Measurements from ENCODE around the gene USP7.
A peak's percentile ranks its signal among the peaks of the same experiment; 100 is the strongest.
"Not testable (repeated sequence)": the region's sequence is repeated elsewhere in the genome, so short reads cannot be mapped to it uniquely, and the experiment has no call there.

The USP7 gene

GRCh38 chr16:8877894-8878522 is 85.7 kb downstream of the USP7 start:
- no peak for DNase-seq (ENCODE audit: low spot score)

DNA sequence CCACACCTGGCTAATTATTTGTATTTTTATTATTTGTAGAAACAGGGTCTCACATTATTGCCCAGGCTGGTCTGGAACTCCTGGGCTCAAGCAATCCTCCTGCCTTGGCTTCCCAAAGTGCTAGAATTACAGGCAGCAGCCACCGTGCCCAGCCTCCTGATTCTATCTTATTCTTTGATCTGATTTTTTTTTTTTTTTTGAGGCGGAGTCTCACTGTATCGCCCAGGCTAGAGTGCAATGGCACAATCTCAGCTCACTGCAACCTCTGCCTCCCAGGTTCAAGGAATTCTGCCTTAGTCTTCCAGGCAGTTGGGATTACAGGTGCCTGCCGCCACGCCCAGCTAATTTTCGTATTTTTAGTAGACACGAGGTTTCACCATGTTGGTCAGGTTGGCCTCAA is 88.4 kb downstream of the USP7 start:
- not testable (repeated sequence) for DNase-seq (ENCODE audit: low spot score)

DNA sequence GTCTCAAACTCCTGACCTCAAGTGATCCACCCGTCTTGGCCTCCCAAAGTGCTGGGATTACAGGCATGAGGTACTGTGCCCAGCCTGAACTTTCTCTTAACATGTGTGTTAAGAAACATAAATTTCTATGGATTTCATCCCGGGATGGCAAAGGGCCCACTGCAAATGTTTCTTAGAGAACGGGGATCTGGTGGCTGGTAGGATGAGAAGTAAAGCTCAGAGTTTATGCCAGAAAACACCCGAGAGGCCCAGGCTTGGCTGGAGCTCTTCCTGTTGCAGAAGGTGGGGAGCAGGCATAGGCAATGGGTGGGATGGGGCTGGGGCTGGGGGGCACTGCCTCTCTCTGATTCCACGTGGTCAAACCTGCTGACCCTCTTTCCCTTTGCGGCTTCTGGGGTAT is 89.3 kb downstream of the USP7 start:
- DNase-seq (ENCODE audit: low spot score), result no peak

DNA sequence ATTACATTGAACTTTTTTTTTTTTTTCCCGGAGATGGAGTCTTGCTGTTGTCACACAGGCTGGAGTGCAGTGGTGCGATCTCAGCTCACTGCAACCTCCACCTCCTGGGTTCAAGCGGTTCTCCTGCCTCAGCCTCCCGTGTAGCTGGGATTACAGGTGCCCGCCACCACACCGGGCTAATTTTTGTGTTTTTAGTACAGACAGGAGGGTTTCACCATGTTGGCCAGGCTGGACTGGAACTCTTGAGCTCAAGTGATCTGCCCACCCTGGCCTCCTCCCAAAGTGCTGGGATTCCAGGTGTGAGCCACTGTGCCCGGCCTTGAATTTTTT is 89.9 kb downstream of the USP7 start:
- not testable (repeated sequence) for DNase-seq (ENCODE audit: low spot score)

- DNase-seq (ENCODE audit: low spot score), result no peak
Observed at GRCh38 chr16:8872967-8873865, 90.5 kb downstream of the USP7 start.

DNA sequence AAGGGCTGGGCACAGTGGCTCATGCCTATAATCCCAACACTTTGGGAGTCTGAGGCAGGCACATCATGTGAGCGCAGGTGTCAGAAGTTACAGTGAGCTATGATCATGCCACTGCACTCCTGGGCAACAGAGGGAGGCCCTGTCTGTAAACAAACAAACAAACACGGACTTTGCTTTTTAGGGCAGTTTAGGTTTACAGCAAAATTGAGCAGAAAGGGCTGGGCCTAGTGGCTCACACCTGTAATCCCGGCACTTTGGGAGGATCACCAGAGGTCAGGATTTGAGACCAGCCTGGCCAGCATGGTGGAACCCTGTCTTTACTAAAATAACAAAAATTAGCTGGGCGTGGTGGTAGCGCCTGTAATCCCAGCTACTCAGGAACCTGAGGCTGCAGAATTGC is 91.6 kb downstream of the USP7 start:
- DNase-seq (ENCODE audit: low spot score), result no peak

- DNase-seq (ENCODE audit: low spot score), result not testable (repeated sequence)
Observed at GRCh38 chr16:8869988-8870241, 93.8 kb downstream of the USP7 start.

DNA sequence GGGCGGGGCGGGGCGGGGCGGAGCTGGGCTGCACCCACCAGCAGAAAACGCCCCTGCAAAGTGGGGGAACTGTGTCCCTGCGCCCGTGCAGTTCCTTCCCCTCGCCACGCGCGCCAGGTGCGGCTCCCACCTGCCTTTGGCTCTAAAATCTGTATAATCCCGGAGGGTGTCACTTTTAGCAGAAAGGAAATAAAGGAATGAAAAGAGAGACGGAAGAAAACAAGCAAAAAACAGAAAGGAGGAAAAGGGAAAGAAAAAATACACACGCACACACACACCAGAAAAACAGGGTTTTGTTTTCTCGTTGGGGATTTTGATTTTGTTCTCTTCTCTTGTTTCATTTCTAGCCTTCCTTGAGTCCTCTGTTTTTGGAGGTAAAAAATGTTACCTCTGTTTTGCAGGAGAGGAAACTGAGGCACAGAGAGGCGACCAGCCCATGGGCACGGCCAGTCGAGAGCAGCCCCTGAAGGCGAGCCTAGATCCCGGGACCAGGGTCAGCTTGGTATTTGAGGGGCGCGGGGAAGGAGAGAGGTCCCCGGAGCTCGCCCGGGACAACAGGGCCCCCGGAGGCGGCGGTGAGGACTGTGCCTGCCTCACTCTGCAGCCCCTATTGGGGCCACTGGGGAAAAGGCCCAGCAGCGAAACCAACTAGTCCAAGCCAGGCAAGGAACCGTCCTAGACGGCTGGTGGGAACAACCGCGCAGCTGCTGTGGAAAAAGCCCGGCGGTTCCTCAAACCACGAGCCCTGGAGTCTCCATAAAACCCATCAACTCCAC is 94.3 kb downstream of the USP7 start:
- no peak for DNase-seq (ENCODE audit: low spot score)

DNA sequence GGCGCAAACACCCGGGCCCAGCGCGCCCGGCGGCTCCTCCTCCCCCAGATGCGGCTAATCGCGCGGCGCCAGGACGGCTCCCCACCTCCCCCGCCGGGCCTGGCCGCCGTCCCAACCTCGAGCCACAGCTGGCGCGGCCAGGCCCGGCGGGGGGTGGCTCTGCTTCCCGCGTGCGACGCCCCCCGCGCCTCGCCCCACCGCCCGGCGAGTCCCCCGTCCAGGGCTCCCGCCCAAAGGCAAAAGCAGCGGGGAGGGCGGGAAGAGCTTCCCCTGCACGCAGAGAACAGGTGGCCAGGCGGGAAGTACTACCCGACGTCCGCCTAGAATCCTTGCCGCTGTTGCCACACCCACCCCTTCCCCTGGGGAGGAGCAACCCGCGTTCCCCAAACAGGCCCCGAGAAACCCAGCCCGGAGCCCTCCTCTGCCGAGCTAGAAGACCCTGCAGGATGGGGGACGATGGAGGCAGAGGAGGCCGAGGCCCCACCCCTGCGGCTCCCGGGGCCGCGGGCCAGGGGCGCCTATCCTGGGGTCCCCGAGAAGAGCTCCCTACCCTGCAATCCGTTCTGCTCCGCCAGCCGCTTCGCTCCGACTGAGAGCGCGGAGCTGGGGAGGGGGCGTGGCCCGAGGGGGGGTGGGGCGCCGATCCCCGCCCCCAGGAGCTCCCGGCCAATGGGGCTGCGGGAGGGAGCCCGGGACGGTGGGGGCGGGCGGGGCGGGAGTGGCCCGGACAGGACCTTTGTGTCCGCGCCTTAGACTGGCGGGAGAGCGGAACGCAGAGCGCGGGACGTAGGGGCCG is 95.1 kb downstream of the USP7 start, which contains the start of gene CARHSP1:
Gene CARHSP1 (minus strand): TSS at position 591 of the 796 bp plus-strand sequence. CDS start 9,678 bp downstream, outside the sequence.
- peak; percentile 97 for DNase-seq (ENCODE audit: low spot score)

DNA sequence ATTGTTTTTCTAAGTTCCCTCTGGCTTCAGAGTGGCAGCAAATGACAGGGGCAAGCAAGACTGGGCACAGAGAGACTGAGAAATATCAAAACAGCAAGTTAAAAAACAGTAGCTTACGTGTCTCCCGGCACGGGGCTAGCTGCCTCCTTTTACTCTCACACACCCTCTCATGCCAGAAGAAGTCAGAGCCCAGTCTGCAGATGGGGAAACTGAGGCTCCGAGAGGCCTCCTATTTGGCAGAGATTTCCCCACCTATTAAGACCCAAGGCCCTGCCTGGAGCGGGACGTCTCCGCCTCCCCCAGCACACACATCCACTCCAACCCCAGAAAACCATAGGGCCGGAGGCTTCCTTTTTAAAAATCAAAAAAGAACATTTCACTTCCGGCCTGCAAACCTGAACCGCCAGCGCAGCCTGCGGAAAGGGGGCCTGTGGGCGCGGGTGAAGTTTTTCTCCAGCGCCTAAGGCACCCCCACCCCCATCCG is 95.7 kb downstream of the USP7 start:
- DNase-seq (ENCODE audit: low spot score), result no peak

GRCh38 chr16:8867216-8867931 is 96.3 kb downstream of the USP7 start:
- no peak for DNase-seq (ENCODE audit: low spot score)

DNA sequence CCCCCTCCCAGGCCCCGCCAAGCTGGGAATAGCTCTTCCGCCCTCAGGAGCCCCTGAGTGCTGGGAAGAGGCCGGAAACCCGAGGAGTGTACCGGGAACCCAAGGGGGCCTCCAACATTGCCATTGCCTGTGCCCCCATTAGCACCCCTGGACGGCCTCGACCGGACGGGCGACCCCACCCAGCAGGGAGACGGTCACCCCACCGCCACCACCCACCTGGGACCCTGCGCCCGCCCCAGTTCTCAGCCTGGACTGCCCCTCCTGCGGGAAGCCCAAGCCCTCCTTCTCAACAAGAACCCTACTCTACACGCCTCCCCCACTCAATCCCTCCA is 96.9 kb downstream of the USP7 start:
- no peak for DNase-seq (ENCODE audit: low spot score)

DNA sequence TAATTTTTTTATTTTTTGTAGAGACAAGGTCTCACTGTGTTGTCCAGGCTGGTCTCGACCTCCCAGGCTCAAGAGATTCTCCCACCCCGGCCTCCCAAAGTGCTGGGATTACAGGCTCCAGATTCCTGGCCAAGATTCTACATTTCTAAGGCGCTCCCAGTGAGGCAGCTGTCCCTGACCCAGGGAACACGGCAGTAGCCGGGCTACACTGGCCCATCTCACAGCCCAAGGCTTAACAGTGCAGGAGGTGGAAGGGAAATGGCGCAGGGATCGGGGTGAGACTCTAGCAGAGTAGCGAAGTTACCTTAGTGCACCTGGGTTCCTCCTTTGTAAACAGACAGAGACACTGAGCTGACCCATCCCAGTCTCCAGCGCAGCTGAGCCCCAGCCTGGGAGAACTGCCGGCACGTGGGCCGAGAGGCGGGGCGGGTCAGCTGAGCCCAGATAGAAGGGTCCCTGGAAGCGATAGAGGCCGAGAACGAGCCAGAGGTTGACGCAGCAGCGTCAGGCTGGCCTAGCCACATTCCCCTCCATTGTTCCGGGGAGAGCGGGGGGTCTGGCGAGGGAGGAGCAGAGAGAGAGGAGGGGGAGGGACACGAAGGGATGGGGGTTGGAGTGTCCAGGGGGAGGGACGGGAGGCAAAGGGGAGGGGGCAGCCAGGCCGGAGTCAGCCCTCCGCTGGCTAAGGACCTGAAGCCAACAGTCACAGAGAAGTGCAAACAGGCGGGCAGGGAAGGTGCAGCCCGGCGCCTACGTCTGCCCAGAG is 97.4 kb downstream of the USP7 start:
- no peak for DNase-seq (ENCODE audit: low spot score)

DNA sequence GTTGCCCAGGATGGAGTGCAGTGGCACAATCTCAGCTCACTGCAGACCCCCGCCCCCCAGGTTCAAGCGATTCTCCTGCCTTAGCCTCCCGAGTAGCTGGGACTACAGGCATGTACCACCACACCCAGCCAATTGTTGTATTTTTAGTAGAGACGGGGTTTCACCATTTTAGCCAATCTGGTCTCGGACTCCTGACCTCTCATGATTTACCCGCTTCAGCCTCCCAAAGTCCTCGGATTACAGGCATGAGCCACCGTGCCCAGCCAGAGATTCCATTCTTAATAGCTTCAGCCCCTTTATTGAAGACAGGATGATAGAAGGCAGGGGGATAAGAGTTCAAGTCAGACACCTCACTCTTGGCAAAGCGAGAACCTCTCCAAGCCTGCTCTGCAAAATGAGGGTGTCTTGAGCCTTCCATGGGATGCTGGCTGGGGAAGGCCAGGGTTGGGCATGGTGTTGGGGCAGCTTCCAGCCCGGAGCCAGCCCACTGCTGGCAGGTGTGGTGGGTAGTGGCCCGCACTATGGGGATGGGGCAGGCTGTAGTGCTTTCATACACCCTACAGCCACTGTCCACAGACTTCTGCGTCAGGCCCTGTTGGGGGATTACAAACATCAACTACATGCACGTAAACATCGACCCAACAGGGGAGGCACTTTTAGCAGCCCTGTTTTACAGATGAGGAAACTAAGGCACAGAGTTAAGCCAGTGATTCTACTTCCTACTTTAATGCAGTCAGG is 98.4 kb downstream of the USP7 start:
- no peak for DNase-seq (ENCODE audit: low spot score)

- no peak for DNase-seq (ENCODE audit: low spot score)
Observed at GRCh38 chr16:8864480-8865110, 99.1 kb downstream of the USP7 start.

GRCh38 chr16:8863594-8864424 is 99.9 kb downstream of the USP7 start:
- DNase-seq (ENCODE audit: low spot score), result peak; percentile 69

DNA sequence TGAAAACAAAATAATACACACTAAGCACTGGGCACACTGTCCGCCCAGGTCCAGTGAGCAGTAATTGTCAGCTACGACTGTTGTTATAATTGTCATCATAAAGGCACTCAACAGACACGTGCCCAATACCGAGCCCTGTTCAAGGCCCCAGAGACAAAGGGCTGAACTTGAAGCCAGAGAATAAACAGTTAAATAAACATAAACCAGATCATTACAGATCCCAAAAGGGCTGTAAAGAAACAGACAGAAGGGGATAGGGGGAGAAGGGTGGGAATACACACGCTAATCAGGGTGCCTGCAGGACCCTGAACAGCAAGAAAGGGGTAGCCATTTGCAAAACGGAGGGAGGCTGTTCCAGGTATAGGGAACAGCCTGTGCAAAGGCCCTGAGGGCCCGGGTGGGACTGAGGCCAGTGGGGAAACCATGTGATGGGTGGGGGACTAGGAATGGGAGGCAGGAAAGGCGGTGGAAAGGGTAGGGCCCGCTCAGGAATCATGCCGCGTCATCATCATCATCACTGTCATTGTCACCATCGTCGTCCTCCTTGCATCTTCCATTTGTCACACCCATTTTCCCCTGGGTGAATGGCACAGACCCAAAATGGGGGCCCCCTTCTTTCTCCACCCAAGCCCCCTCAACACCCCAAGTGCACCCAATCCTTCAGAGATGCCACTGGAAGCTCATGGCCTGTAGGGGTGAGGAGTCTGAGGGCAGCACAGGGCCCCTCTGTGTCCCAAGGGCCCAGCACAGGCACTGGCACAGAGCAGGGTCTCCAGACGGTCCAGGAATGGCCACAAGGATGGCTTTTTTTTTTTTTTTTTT is 101.2 kb downstream of the USP7 start:
- DNase-seq (ENCODE audit: low spot score), result no peak

Measured in hepatic stellate cell (primary cell).